Hepatocyte (in vitro differentiated cells): ENCODE results near the gene ATP2B1.

Source experiments
- EZH2 ChIP-seq: fragments of 200-600 bp; sonication (generic); IDR thresholded peaks from 2 replicates; pipeline ENCODE4 v1.6.1; 2016; ENCODE audit warnings: antibody characterized with exemption, mild to moderate bottlenecking, borderline replicate concordance
- EZH2phosphoT487 ChIP-seq: fragments of 200-600 bp; sonication (generic); IDR thresholded peaks from one replicate; pipeline ENCODE4 v1.6.1; 2018; ENCODE audit warnings: antibody characterized with exemption, mild to moderate bottlenecking, low read depth, moderate library complexity; ENCODE audit not compliant: unreplicated experiment, severe bottlenecking
- TF ChIP-seq, protein P1 (sequence below): fragments of 200-600 bp; sonication (generic); IDR thresholded peaks from 2 replicates; pipeline ENCODE4 v1.5.1; 2016; ENCODE audit warnings: antibody characterized with exemption, mild to moderate bottlenecking; ENCODE audit not compliant: poor library complexity

DNA sequence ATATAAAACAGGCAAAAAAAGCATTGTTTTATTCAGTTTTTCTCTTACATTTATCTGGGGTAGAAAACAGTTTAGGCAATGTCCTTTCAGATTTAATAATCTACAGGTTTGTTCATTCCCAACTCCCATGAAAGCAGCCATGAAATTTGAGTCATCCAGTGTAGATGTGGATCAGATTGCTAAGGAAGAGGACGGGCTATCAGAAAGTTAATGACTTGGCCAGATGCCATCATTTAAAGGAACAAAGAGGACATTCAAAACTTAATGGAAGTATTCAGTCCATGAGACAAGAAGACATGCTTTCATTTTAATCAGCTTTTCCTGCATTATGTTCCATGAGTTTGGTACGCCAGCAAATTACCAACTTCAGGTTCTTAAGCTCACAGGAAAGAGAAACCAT is 151.7 kb downstream of the ATP2B1 start:
- TF ChIP-seq, protein P1, sequence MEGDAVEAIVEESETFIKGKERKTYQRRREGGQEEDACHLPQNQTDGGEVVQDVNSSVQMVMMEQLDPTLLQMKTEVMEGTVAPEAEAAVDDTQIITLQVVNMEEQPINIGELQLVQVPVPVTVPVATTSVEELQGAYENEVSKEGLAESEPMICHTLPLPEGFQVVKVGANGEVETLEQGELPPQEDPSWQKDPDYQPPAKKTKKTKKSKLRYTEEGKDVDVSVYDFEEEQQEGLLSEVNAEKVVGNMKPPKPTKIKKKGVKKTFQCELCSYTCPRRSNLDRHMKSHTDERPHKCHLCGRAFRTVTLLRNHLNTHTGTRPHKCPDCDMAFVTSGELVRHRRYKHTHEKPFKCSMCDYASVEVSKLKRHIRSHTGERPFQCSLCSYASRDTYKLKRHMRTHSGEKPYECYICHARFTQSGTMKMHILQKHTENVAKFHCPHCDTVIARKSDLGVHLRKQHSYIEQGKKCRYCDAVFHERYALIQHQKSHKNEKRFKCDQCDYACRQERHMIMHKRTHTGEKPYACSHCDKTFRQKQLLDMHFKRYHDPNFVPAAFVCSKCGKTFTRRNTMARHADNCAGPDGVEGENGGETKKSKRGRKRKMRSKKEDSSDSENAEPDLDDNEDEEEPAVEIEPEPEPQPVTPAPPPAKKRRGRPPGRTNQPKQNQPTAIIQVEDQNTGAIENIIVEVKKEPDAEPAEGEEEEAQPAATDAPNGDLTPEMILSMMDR, result no peak
- TF ChIP-seq EZH2 (no peak), EZH2phosphoT487 (no peak)
